ENCODE results near the gene TGFBR1. TPM values are rescaled to one million over a fixed set of nuclear protein-coding genes. Genes with fewer than 3 reads are reported as not detected.

The TGFBR1 gene
- total RNA-seq, result 75.8 TPM

DNA sequence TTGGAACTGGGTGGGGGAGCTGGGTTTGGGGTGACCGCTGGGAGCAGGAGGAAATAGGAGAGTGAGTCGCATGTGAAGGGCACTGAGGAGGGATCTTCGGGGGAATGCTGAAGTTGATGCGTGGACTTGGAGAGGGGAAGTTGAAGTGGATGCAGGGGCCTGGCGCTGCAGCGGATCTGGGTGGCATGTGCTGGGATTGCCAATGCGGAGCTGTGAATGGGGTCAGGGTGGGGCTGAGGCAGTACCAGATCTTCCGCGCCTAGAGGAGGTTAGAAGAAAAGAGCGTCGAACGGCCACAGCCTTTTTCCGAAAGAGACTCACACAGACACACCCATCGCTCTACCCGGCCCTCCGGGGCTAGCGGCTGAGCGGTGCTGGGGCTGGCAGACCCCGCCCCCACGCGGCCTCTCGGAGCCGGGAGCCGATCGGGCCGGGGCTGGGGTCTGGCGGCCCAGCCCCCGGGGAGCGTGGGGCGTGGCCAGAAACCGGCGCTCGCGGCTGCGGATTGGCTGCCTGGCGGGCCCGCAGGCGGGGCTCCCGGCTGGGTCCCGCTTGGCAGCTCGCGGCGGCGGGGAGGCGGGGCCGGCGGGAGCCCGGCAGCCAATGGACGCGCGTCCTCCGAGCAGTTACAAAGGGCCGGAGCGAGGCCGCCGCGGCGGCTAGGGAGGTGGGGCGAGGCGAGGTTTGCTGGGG lies at the start of gene TGFBR1:
TSS of gene TGFBR1 (plus strand) at position 655 of the 693 bp plus-strand sequence. CDS start 93 bp downstream, outside the sequence.
- no peak for FAIRE-seq

DNA sequence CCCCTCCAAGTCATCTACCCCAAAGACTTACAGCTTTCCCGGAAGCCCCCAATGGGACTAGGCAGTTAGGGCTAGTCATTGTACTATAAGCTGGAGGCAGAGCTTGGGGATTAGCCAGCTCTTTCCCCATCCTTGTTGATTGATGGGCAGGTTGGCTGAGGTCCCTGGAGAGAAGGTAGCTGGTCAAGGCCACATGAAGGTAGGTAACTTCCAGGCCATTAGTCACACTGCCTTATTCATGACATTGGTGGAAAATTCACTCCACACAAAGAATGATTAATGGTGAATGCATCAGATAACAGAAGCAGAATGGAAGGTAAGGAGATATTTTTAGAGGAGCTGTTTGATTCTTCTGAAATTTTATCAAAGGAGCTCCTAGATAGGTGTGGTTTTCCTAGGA lies 49.5 kb upstream of the TGFBR1 start:
- FAIRE-seq (no peak), DNase-seq (ENCODE audit: low spot score in 2 of 2) (no peak)

More for the DNA sequence above, at the start of gene TGFBR1:
- DNase-seq (ENCODE audit: low spot score in 2 of 2), result peak; percentile 97 to 98

DNA sequence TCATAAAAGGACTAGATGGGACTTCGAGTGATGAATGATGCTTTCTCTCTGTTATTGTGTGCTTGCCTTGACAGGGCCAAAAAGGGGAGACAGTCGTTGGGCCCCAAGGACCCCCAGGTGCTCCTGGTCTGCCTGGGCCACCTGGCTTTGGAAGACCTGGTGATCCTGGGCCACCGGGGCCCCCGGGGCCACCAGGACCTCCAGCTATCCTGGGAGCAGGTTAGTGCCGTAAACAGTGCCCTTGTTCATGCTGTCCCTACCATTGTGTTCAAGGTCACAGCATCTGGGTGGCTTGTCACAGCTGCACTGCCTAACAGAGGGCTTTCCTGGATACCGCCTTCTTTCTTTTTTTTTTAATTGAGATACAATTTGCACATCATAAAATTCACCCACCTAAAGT lies 48.7 kb upstream of the TGFBR1 start:
- no peak for DNase-seq (ENCODE audit: low spot score in 2 of 2)
- FAIRE-seq, result no peak

DNA sequence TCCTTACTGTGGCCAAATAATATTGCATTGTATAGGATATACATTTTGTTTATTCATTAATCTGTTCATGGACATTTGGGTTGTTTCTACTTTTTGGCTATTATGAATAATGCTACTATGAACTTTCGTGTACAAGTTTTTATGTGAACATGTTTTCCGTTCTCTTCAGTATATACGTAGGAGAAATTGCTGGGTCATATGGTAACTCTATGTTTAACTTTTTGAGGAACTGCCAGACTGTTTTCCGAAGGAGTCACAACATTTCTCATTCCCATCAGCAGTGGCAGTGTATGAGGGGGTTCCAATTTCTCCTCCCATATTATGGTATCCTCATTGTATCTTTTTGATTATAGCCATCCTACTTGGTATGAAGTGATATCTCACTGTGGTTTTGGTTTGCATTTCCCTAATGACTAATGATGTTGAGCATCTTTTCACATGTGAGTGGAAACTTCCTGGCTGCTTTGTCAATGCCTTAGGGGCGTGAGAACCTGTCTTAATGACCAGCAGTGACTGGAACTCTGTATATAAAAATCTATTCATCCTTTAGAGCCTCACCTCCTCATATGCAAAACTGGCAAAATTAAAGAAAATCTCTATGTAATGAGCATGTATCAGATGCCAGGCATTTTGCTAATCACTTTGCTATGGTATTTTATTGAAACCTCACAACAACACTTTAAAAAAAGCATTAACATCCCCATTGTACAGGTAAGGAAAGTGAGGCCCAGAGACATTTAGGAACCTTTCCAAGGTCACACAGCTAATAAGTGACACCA lies 47.8 kb upstream of the TGFBR1 start:
- FAIRE-seq (no peak), DNase-seq (ENCODE audit: low spot score in 2 of 2) (no peak)

DNA sequence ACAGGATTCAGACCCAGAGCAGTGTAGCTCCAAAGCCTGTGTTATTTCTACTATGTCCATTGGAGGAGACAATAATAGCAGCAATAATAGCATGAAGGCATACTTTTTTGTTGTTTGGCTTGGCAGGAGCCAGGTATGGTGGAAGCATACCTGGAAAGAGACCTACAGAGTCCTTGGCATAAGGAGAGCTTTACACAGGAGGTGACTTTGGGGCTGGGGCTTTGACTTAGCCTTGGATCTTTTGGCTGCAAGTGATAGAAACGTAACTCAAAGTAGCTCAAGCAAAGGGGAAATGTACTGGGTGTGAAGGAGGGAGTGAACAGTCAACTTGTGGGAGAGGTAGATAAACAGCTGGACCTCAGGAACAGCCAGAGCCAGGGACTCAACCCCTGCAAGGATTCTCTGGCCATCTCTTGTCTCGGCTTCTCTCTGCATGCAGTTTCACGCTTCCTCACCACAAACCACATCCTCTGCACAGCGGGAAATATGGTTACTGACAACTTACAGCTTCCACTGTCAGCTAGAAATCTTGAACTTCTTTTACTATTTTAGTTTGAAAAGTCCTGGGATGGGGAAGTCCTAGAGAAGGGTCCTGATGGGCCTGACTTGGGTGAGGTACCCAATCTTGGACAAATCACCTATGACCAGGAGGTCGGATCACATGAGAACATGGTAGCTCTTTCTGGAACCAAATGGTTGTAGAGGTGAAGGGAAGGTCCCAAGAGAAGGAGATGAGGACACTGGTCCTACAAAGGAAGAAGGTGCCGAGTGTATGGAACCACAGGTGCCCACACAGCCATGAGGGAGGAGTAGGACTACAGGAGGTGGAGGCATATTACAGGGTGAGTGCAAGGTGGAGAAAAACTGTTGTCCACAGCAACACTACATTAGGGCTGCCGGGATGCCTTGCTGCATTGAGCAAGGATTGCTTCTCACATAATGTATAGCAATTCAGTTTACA lies 47.0 kb upstream of the TGFBR1 start:
- FAIRE-seq (no peak), DNase-seq (ENCODE audit: low spot score in 2 of 2) (no peak)

DNA sequence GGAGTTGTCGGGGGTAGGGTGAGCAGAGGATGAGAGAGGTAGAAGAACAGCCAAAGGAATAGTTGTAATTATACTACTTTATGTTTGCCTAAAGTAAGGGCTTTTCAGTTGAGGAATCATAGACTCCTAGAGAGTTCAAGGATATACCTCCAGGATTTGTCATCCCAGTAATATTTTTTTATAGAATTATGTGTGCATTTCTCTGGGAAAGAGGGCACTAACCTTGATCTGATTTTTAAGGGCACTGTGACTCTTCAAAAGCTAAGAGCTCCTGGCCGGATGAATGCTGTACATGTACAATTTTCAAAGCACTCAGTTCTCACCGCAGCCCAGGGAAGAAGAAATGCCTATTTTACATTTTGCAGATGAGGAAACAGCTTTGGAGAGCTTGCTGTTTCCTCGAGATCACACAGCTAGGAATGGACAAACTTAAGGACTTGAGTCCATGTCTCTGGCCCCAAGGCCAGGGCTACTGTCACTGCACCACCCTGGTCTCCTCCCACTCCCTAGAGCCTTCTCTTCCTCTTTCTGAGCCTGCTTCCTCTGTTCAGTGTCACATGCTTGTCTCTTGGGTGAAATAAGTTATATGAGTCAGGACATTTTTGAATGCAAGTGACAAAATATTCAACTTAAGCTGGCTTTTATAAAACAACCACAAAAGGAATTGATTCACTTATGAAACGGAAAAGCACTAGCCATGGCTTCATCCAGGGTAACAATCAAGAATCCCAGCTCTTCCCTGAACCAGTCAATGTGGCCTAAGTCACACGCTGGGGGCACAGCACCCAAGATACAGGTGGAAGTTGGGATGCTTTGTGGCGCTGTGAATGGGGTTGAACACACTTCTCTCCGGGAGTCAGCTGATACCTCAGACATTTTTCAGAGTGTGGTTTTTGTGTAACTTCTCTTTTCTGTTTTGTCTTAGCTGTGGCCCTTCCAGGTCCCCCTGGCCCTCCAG lies 45.7 kb upstream of the TGFBR1 start:
- no peak for FAIRE-seq
- DNase-seq (ENCODE audit: low spot score in 2 of 2), result no peak

DNA sequence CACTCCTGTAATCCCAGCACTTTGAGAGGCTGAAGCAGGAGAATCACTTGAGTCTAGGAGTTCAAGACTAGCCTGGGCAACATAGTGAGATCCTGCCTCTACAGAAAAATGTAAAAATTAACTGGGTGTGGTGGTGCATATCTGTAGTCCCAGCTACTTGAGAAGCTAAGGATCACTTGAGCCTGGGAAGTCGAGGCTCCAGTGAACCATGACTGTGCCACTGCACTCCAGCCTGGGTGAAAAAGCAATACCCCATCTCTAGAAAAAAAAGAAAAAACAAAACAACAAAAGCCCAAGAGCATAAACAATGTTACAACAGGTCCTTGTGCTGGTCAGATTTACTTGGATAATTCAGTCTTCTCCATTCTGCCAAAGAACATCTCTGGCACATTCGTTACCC lies 44.3 kb upstream of the TGFBR1 start:
- DNase-seq (ENCODE audit: low spot score in 2 of 2), result no peak
- no peak for FAIRE-seq

DNA sequence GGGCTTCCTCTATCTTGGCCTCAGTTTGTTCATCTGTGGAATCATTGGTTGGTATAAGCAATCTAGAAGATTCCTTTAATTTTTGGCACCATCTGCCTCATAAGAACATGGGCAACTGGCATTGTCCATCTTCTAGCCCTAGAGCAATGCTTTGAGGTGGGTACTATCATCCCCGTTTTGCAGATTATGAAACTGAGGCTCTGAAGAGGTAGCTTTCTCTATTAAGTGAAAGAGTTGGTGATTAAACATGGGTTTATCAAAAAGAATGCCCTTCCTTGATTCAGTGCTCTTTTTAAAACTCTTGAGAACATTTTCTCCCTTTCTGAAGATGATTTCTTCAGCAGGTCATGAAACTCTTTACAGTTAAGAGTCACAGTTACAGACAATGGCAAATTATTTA lies 42.4 kb upstream of the TGFBR1 start:
- DNase-seq (ENCODE audit: low spot score in 2 of 2) (no peak), FAIRE-seq (no peak)

DNA sequence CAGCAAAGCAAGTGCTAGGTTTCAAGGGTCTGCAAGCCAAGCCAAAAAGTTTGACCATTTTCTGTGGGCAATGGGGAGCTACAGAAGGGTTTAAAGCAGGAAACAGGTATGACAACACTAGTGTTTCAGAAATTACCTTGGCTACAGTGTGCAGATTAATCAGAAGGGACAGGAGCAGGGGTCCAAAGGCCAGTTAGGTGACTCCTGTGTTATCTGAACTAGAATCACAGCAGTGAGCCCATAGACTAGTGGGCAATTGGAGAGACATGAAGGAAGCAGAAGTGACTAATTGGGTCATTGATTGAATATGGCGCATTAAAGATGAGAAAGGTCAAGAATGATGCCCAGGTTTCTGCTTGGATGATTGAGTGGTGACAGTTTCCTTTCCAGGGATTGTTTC lies 41.4 kb upstream of the TGFBR1 start:
- DNase-seq (ENCODE audit: low spot score in 2 of 2), result no peak
- no peak for FAIRE-seq

DNA sequence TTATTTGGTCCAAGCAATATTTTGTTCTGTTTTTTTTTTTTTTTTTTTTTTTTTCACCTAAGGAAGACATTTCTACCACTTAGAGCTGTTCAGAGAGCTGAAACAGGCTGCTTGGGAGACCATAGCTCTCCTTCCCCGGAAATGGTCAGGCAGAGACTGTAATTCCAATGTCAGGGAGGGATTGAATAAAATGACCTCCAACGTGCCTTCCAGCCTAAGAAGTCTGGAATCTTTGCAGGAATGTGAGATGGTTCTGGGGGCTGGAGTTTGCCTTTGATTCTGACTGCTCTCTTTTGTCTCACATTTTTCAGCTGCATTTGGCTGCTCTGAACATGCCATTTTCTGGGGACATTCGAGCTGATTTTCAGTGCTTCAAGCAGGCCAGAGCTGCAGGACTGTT lies 38.3 kb upstream of the TGFBR1 start:
- DNase-seq (ENCODE audit: low spot score in 2 of 2) (no peak), FAIRE-seq (no peak)

DNA sequence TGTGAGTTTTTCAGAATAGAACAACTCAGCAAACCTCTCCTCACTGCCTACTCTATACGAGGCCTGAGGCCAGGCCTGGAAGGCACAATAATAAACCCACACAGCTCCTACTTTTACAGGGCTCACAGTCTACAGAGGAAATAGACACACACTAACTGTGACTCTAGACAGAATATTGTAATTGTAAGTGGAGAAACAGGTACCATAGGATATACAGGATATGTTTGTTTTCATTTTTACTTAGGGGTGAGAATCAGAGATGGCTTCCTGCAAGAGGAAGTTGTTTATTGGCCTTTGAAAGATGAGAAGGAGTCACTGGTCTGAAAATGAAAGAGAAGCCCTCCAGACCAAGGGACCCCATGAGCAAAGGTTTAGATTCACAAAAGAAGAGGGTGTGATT lies 35.8 kb upstream of the TGFBR1 start:
- DNase-seq (ENCODE audit: low spot score in 2 of 2), result no peak
- no peak for FAIRE-seq

DNA sequence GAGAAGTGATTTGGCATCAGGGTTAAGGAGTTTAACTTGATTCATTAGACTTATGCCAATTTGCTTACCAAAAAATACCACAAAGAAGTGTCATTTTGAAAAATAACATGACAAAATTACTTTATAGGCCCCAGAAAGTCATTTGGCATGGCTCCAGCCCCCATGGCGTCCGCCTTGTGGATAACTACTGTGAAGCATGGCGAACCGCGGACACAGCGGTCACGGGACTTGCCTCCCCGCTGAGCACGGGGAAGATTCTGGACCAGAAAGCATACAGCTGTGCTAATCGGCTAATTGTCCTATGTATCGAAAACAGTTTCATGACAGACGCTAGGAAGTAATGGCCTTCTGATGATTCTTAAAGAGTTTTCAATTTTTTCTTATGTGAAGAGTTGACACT lies 35.4 kb upstream of the TGFBR1 start:
- DNase-seq (ENCODE audit: low spot score in 2 of 2), result no peak

DNA sequence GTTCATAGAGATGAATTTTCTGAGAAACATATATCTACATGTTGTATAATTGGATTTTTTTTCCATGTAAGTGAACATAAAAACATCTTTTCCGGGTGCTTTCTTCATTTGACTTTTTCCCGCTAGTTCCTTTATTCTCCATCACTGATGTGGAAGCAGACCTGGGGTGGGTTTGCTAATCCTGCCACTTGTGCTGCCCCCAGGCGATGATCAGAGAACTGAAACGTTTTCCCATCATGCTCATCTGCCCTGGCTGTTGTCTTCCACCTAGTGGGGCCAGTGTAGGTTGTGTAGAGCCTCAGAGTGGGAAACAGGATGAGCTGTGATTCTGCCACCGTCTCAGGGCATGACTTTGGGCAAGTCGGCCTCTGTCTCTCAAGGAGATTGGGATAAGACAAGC lies 34.2 kb upstream of the TGFBR1 start:
- DNase-seq (ENCODE audit: low spot score in 2 of 2), result no peak
- FAIRE-seq, result no peak

More for the DNA sequence above, 35.4 kb upstream of the TGFBR1 start:
- FAIRE-seq, result no peak

DNA sequence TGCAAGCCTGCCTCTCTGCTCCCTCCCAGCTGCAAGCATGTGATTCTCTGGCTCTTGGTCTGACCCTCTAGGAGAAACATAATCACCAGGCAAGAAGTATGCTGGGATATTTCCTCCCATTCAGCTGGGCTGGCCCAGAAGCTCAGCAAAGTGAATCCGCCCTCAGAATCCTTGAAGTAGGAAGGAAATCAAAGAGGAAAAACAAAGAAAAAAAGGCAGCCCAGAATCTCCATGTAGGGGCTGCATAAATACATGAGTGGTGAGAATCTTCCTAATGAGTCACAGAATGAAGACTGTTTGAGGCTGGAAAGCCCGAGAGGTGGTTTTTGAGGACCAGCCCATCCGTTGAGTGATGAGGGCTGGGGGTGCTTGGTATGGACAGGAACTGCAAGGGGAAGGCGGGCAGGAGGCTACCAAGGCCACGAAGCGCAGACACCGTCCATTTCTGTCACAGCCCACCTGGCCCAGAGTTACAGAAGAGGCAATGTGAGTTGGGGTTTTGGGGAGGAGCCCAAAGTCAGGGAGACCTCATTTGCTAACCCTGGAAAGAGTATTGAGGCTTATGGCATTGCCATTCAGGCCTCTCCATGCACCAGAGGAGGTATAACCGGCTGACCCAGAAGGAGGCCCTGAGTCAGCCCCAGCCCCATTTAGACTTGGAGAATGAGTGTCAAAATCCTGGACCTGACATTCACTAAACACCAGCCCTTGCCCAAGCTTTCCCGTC lies 33.4 kb upstream of the TGFBR1 start:
- FAIRE-seq, result no peak
- DNase-seq (ENCODE audit: low spot score in 2 of 2), result no peak

DNA sequence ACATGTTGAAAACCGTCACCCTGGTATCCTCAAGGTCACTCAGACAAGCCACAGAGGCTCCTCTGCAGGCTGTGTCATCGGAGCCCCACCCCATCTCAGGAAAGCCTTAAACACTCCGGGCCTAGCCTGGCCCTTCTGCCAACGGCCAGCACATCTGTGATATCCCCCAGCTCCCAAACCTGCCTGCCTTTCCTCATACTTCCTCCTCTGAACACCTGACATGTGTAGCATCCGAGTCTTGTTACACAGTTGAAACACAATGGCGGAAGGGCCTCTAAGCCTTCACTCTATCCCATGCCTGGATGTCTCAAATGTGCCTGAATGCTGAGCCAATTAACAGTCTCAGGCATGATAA lies 32.9 kb upstream of the TGFBR1 start:
- no peak for FAIRE-seq
- DNase-seq (ENCODE audit: low spot score in 2 of 2), result no peak

DNA sequence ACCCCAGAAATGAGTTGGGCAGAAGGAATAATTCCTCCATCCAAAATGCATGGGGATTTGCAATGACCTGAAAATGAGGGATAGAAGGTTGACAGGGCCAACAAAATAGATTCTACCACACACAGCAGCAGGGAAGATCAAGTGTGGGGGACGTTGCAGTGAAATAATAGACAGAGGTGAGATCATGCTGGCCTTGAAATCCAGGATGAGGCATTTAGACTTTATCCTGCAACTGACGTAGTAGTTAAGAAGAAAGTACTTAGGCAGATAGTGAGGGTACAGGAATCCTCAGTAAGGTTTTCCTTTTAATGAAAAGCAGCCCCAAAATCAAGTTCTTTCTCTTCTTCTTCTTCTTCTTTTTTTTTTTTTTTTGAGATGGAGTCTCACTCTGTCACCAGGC lies 31.6 kb upstream of the TGFBR1 start:
- FAIRE-seq (no peak), DNase-seq (ENCODE audit: low spot score in 2 of 2) (no peak)

DNA sequence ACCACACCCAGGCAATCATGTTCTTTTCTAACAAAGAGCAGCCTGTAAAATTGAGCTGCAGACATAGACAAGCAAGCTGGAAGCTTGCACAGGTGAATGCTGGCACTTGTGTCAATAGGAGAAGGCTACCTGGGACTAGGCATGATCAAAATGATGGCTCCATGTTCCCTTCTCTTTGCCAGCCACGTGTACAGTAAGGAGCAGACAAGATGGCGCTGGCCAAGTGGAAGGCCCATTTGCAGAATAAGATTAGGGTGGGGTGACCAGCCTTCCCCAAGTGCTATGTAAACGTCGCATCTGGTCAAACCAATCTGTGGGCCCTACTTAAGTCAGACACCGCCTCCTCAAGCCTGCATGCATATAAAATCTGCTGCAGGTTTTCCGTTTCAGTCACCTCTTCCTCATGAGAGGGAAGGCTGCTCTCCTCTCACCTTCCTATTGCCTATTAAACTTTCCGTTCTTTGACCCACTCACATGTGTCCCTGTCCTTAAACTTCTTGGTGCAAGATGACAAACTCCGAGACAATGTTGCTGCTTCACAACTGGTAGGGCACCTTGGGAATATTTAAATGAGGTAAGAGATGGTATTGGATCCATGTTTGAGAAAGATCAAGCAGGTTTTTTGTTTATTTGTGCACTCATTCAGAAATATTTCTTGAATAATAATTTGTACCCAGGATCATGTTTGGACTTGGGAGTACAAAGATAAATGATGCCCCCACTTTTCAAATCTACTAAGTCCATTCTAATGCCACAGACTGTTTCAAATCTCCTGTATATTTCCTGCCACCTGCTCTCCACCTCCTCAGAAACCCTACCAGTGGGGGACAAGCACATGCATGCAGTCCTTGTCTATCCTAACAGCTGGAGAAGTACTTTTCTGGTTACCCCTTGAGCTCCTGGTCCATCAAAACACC lies 30.7 kb upstream of the TGFBR1 start:
- DNase-seq (ENCODE audit: low spot score in 2 of 2) (no peak), FAIRE-seq (no peak)

DNA sequence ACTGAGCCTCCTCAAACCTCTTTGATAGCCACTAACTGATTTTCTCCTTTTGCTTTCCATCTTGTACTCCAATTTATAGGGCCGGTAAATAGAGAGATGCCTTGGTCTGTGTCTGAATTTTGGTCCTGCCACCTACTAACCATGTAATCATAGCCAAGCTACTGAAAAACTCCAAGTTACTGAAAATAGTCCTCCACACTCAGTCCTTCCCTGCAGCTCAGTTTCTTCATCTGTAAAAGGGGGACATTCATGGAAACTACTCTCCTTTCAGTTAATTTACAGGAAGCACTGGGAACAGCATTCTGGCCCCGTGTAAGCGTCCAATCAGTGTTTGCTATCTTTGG lies 30.0 kb upstream of the TGFBR1 start:
- no peak for DNase-seq (ENCODE audit: low spot score in 2 of 2)
- FAIRE-seq, result no peak
